AG09309 (cell line): ENCODE measurements around the gene BCAR1.

Source experiments
- DNase-seq: peaks from one replicate; pipeline ENCODE4 v3.0.0-alpha.2; 2010; ENCODE audit warnings: low read depth
- H3K4me3 ChIP-seq: 2 replicates; pipeline ENCODE4 v1.5.1; 2011; ENCODE audit warnings: mild to moderate bottlenecking, low read depth, low read length, moderate library complexity; ENCODE audit not compliant: control insufficient read depth
- TF ChIP-seq, protein P1 (sequence below): IDR thresholded peaks from 2 replicates; pipeline ENCODE4 v1.5.1; 2011; ENCODE audit warnings: mild to moderate bottlenecking, low read depth, low read length, inconsistent platforms; ENCODE audit not compliant: insufficient read depth, control insufficient read depth; ENCODE audit errors: missing control alignments

Gene BCAR1

DNA sequence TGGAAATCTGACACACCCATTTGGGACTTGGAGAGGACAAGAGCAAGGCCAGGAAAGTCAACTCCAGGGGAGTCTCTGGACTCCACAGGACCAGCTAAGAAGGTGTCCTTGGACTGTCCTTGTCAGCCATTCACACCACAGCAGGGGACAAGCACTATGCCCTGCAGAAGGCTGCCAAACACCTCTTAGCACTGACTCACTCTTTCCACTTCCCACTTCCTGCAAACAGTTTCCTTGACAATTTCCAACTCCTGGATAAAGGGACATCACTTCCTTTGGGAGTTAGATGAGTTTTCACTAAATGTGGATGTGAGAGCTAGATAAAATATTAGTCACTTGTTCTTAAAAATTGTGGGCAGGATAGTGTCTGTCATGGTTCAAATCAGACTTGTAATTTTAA is 37.8 kb upstream of the BCAR1 start:
- DNase-seq: no peak

DNA sequence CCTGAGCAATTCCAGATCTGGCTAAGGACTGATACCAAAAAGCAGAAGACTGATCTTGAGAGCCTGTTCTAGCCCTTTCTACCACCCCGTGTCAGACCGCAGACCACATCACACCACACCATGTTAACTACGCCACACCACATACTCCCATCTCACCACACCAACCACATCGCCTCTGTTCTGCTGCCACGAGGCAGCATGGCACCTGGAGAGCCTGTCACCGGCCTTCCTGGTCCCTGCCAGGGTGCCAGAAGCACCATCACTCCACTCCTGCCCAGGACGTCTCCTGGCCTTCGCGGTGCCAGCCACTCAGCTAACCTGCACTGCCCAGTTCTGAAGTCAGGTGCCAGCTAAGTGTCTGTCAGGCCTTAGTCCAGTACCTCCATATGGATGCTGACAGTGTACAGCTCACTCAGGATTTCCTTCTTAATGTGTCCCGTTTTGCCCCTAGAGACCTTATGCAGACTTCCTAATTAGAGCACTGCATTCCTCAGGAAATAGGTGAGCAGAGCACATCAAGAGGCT is 37.2 kb upstream of the BCAR1 start:
- no peak for DNase-seq
- no peak overlapping the region for H3K4me3 ChIP-seq
- TF ChIP-seq, protein P1, sequence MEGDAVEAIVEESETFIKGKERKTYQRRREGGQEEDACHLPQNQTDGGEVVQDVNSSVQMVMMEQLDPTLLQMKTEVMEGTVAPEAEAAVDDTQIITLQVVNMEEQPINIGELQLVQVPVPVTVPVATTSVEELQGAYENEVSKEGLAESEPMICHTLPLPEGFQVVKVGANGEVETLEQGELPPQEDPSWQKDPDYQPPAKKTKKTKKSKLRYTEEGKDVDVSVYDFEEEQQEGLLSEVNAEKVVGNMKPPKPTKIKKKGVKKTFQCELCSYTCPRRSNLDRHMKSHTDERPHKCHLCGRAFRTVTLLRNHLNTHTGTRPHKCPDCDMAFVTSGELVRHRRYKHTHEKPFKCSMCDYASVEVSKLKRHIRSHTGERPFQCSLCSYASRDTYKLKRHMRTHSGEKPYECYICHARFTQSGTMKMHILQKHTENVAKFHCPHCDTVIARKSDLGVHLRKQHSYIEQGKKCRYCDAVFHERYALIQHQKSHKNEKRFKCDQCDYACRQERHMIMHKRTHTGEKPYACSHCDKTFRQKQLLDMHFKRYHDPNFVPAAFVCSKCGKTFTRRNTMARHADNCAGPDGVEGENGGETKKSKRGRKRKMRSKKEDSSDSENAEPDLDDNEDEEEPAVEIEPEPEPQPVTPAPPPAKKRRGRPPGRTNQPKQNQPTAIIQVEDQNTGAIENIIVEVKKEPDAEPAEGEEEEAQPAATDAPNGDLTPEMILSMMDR: no peak

More for the DNA sequence above, 37.8 kb upstream of the BCAR1 start:
- TF ChIP-seq, protein P1: no peak
- no peak overlapping the region for H3K4me3 ChIP-seq

DNA sequence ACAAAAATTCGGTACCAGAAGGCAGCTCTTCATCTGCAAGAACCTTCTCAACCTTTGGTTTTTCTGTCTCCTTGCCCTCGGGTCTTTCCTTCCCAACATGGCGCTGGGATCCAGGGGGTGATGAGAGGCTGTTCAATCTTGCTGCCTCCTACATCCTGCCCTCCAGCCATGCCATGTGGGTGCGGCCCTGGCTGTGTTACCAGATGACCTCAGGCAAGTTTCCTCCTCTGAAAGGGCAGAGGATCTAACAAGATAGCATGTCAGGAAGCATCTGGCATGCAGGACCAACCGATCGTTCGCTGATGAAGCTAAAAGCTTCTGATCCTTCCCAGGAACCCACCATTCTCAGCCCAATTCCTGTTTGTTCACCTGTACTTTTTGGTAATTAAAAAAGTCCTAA is 36.8 kb upstream of the BCAR1 start:
- DNase-seq: no peak
- H3K4me3 ChIP-seq: no peak overlapping the region
- TF ChIP-seq, protein P1: no peak

DNA sequence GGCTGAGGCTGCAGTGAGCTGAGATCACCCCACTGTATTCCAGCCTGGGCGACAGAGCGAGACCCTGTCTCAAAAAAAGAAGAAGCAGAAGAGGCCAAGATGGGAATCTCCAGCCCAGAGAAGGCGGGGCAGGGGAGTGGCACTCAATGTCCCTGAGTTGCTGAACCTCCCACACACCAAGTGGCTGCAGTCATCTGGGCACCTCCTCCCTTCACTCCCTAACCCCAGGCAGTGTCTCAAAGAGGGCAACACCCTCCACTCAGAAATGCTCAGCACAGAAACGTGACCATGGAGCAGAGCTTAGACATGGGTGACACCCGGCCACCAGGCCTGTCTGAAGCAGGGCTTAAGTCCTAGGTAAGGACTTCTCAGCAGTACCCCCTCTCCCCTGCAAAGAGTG is 36.3 kb upstream of the BCAR1 start:
- TF ChIP-seq, protein P1: no peak
- no peak overlapping the region for H3K4me3 ChIP-seq
- DNase-seq: no peak

DNA sequence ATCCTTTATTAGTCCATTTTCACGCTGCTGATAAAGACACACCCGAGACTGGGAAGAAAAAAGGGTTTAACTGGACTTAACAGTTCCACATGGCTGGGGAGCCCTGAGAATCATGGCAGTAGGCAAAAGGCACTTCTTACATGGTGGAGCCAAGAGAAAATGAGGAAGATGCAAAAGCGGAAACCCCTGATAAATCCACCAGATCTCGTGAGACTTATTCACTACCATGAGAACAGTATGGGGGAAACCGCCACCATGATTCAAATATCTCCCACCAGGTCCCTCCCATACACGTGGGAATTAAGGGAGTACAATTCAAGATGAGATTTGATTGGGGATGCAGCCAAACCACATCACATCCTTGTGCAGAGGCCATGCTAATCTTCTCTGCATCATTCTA is 35.0 kb upstream of the BCAR1 start:
- no peak for DNase-seq
- H3K4me3 ChIP-seq: no peak overlapping the region
- TF ChIP-seq, protein P1: no peak

DNA sequence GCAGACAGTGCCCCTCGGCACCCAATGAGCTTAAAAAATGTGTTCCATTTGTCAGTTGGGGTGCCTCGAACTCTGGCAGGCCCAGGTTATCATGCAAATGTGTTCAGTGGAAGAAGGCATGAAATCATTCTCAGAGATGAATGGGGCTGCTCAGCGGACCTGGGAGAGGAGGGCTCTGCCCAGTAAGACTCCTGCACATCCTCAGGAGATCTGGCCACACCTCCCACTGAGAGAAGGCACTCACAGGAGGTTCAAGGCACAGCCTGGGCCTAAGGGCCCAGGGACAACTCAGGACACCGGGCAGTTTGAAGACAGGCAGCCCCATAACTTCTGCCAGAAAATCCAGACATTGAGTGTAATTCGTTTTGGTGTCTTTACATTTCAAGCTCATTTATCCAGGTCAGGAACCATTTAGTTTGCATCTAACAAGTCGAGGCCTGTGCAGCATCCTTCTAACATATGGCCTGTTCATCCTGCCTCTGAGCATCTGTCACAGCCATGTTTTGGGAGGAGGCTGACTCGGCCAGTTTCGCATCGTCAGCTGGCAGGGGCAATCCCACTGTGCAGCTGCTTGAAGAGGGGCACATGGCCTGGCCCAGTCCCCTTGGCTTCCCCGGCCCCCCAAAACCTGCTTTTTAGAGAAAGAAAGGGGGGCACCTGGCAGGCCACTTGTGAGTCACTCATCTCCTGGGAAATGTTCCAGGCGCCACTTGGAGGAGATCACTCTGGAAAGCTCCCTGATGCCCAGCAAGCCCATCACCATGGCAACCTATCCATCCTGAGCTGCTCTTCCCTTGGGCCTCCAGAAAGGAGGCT is 31.2 kb upstream of the BCAR1 start:
- H3K4me3 ChIP-seq: no peak overlapping the region
- TF ChIP-seq, protein P1: no peak
- no peak for DNase-seq
